ENCODE measurements around the gene AKNA. TPM values are rescaled to one million over a fixed set of nuclear protein-coding genes. Genes with fewer than 3 reads are reported as not detected.

AKNA gene
- polyA plus RNA-seq, 1 of the 3 experiments (the other 2 are of a cell fraction): 0.84 TPM

DNA sequence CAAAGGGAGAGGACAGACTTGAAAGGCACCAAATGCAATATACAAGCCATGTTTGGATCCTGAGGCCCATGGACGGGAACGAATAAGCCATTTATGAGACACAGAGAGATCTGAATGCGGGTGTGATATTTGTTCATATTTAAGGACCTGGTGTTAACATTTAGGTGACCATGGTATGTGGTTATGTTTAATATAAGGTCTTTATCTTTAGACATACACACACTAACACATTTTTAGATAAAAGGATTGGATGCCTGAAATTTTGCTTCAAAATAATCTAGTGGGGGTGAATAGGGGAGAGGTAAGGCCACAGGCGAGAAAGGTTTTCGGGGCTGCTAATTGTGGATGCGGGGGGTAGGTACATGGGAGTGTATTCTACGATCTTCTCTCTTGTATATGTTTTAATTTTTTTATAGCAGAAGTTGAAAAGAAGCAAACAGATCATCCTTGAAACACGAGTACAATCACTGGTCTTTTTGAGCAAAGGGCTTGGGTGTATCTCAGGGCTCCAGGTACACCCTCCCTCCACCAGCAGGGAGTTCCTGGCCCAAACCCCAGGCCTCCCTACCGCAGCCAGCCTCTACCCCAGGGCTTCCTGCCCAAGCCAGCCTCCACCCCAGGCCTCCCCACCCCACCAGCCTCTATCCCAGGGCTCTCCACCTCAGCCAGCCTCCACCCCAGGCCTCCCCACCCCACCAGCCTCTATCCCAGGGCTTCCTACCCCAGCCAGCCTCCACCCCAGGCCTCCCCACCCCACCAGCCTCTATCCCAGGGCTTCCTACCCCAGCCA lies 12.2 kb downstream of the AKNA start (continued):
- TF ChIP-seq, protein P1, sequence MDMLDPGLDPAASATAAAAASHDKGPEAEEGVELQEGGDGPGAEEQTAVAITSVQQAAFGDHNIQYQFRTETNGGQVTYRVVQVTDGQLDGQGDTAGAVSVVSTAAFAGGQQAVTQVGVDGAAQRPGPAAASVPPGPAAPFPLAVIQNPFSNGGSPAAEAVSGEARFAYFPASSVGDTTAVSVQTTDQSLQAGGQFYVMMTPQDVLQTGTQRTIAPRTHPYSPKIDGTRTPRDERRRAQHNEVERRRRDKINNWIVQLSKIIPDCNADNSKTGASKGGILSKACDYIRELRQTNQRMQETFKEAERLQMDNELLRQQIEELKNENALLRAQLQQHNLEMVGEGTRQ (IDR thresholded peaks at IDR 0.05; ENCODE audit: borderline replicate concordance, low read depth, low read length): no peak
- TF ChIP-seq POLR2AphosphoS5 (IDR thresholded peaks at IDR 0.05; ENCODE audit: low read depth, low read length) (no peak), RCOR1 (IDR thresholded peaks at IDR 0.05; ENCODE audit: low read length) (no peak), TAF1 (IDR thresholded peaks at IDR 0.05; ENCODE audit: borderline replicate concordance, low read depth, low read length) (no peak), IRF3 (IDR thresholded peaks at IDR 0.05; ENCODE audit: low read depth, low read length) (no peak), RAD21 (IDR thresholded peaks at IDR 0.05; ENCODE audit: low read length) (no peak), TCF12 (IDR thresholded peaks at IDR 0.05) (no peak), USF1 (IDR thresholded peaks at IDR 0.05; ENCODE audit: borderline replicate concordance, low read depth) (no peak), YY1 (IDR thresholded peaks at IDR 0.05; ENCODE audit: low read depth) (no peak), JUND (IDR thresholded peaks at IDR 0.05) (no peak)

DNA sequence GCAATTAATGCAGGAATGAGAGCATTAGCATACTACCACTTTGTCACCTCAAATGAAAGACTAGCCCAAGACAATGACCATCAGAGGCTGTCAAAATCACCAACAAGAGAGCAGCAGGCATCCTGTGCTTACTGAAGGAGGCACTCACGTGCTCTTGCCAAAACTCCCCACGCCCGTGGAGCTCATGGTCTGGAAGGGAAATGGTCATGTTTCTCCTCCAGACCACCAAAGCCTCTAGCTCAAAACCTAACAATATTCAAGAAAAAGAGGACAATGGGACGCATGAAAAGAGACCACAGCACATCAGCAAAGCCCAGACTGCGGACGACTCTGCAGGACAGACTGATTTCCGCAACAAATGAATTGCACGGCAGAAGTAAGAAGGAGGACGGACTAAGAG lies 12.8 kb downstream of the AKNA start:
- no peaks in the 10 kb centered on the region for H3K9me2 ChIP-seq
- H3F3A ChIP-seq (replicated peaks; ENCODE audit: insufficient read depth): no peaks in the 10 kb centered on the region
- no peaks in the 10 kb centered on the region for H3K9me3 ChIP-seq
- CTCF ChIA-PET: no interaction called here
- H3K4me3 ChIP-seq (ENCODE audit: low read depth in 2 of 2, low read length in 1 of 2): no peak overlapping the region
- no peak for DNase-seq
- no peak overlapping the region for H3K9ac ChIP-seq
- H3K27me3 ChIP-seq (ENCODE audit: insufficient read depth): no peaks in the 10 kb centered on the region
- POLR2A ChIA-PET: no interaction called here
- 91% methylated on average over 9 of the region's 9 CpGs for WGBS (ENCODE audit: low lambda C conversion rate)
- no peak for TF ChIP-seq TAF1 (IDR thresholded peaks at IDR 0.05; ENCODE audit: borderline replicate concordance, low read depth, low read length)
- TF ChIP-seq ZBTB33 (IDR thresholded peaks at IDR 0.05; ENCODE audit: borderline replicate concordance, low read depth): no peak
- no peak for TF ChIP-seq FOXJ3 (CRISPR knock-in tag; IDR thresholded peaks at IDR 0.05)
- no peak for TF ChIP-seq YY1 (IDR thresholded peaks at IDR 0.05; ENCODE audit: low read depth)
- TF ChIP-seq, protein P2, sequence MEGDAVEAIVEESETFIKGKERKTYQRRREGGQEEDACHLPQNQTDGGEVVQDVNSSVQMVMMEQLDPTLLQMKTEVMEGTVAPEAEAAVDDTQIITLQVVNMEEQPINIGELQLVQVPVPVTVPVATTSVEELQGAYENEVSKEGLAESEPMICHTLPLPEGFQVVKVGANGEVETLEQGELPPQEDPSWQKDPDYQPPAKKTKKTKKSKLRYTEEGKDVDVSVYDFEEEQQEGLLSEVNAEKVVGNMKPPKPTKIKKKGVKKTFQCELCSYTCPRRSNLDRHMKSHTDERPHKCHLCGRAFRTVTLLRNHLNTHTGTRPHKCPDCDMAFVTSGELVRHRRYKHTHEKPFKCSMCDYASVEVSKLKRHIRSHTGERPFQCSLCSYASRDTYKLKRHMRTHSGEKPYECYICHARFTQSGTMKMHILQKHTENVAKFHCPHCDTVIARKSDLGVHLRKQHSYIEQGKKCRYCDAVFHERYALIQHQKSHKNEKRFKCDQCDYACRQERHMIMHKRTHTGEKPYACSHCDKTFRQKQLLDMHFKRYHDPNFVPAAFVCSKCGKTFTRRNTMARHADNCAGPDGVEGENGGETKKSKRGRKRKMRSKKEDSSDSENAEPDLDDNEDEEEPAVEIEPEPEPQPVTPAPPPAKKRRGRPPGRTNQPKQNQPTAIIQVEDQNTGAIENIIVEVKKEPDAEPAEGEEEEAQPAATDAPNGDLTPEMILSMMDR (IDR thresholded peaks at IDR 0.05): no peak
- TF ChIP-seq RAD21 (IDR thresholded peaks at IDR 0.05; ENCODE audit: low read length): no peak
- TF ChIP-seq RXRA (IDR thresholded peaks at IDR 0.05; ENCODE audit: borderline replicate concordance, low read depth): no peak
- TF ChIP-seq GATA2 (CRISPR knock-in tag; IDR thresholded peaks at IDR 0.05): no peak
- no peak for TF ChIP-seq IRF3 (IDR thresholded peaks at IDR 0.05; ENCODE audit: low read depth, low read length)
- no peak for TF ChIP-seq TEAD4 (IDR thresholded peaks at IDR 0.05; ENCODE audit: borderline replicate concordance, insufficient read depth)
- TF ChIP-seq EZH2phosphoT487 (IDR thresholded peaks at IDR 0.05; ENCODE audit: borderline replicate concordance, low read depth): no peak
- peaks cover 0 to 18% of the 10 kb centered on the region in 2 experiments; a peak in 1 of 4 replicates for H3K4me1 ChIP-seq (ENCODE audit: control insufficient read depth in 1 of 2, insufficient read depth in 2 of 2, low read depth in 1 of 2, low read length in 1 of 2)
- no peaks in the 10 kb centered on the region for H3K79me2 ChIP-seq (ENCODE audit: insufficient read depth)
- no peaks in the 10 kb centered on the region for H3K36me3 ChIP-seq (replicated peaks in 1 of 2; ENCODE audit: control insufficient read depth in 1 of 2, insufficient read depth in 2 of 2, low read length in 1 of 2)
- no peak overlapping the region for H2AFZ ChIP-seq (ENCODE audit: low read depth)
- no peak overlapping the region for H3K27ac ChIP-seq (ENCODE audit: low read depth in 2 of 2, low read length in 1 of 2)
- no peak overlapping the region for H3K4me2 ChIP-seq
- no peaks in the 10 kb centered on the region for H4K20me1 ChIP-seq (ENCODE audit: insufficient read depth)
